Tibial nerve (tissue), 4 donors: ENCODE data around the gene HSPA9. TPM values are rescaled to one million over a fixed set of nuclear protein-coding genes. Genes with fewer than 3 reads are reported as not detected.

Experiments
- DNase-seq, 2 donors: peaks; one replicate each; pipeline ENCODE4 v3.0.0-alpha.2; 2019; ENCODE audit warnings: low spot score in 2 of 2
- H3K27ac ChIP-seq, 4 donors: fragments of 200-600 bp; sonication (generic) in 3 of 4; one replicate each; pipeline ENCODE4 v1.5.1; 2017 to 2019; ENCODE audit warnings: mild to moderate bottlenecking in 1 of 4
- H3K27me3 ChIP-seq, 2 donors: fragments of 200-600 bp; sonication (generic) in 1 of 2; one replicate each; pipeline versions ENCODE4 v1.5.1 to v1.6.0; 2017 to 2019
- H3K36me3 ChIP-seq, 3 donors: fragments of 200-600 bp; sonication (generic); one replicate each; pipeline ENCODE4 v1.5.1; 2018 to 2019
- H3K4me1 ChIP-seq, 4 donors: fragments of 200-600 bp; sonication (generic) in 3 of 4; one replicate each; pipeline ENCODE4 v1.5.1; 2017 to 2019
- H3K4me3 ChIP-seq, 4 donors: fragments of 200-600 bp; sonication (generic) in 3 of 4; one replicate each; pipeline ENCODE4 v1.5.1; 2017 to 2019; ENCODE audit warnings: mild to moderate bottlenecking in 1 of 4, moderate library complexity in 1 of 4
- H3K9me3 ChIP-seq, 4 donors: fragments of 200-600 bp; sonication (generic) in 3 of 4; one replicate each; pipeline ENCODE4 v1.5.1; 2017 to 2019
- CTCF ChIP-seq, 5 experiments: fragments of 200-600 bp in 3 of 5; fragments of 450-650 bp in 2 of 5; sonication (generic) in 3 of 5; IDR thresholded peaks; one replicate each; pipeline ENCODE4 v1.5.1; 2016 to 2019; ENCODE audit warnings: antibody characterized with exemption in 5 of 5, mild to moderate bottlenecking in 3 of 5, moderate library complexity in 2 of 5
- EP300 ChIP-seq, 2 donors: sonication (generic); formaldehyde crosslinking; IDR thresholded peaks; one replicate each; pipeline ENCODE4 v1.6.1; 2017; ENCODE audit warnings: antibody characterized with exemption in 2 of 2, mild to moderate bottlenecking in 1 of 2
- POLR2A ChIP-seq, 2 donors: fragments of 450-650 bp; IDR thresholded peaks; one replicate each; pipeline ENCODE4 v1.6.1; 2017; ENCODE audit warnings: antibody characterized with exemption in 2 of 2, mild to moderate bottlenecking in 2 of 2, moderate library complexity in 2 of 2
- WGBS, 2 donors: methylation state at CpG; one replicate each; pipeline ENCODE4 v1.1.5; 2018; 5-methylcytosine and 5-hydroxymethylcytosine counted together
- total RNA-seq, 4 donors: library from RNA; depleted of rRNA; stranded (reverse); fragments of >200 nt; gene quantifications; one replicate each; pipeline ENCODE4 v1.1.0, GENCODE V29; 2016

The HSPA9 gene
- total RNA-seq, 4 donors from 2014 or later: 154 to 230 (median 201) TPM

DNA sequence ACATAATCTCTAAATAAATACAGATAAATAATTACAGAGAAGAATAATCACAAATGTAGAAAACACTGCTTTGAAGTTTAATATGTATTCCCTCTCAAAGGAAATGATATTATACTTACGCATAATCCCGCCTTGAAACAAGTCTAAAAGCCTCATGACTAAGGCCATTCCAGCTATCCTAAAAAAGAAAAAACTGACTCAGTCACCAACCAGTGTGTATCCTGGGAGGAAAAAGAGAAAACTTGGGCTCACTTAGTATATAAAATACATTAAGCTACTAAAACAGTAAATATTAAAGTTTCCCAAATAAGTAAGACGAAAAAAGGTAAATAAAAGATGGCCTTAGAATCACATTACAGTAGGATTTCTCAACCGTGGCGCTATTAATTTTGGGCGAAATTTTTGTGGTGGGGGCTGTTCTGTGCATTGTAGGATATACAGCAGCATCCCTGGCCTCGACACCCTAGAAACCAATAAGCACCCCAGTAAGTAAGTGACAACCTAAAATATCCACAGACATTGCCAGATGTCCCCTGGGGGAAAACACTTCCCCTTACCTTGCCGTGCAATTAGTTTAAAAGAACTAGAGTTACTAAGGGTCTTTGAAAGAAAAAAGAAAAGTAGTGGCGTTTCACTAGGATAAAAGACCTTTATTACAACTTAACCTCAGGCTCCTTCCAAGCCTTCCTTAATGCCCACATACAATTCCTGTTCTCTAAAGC is 1.1 kb downstream of the HSPA9 start:
- H3K36me3 ChIP-seq: peaks cover 11 to 44% (median 34%) of the 10 kb centered on the region in 3 donors
- H3K27me3 ChIP-seq: no peaks in the 10 kb centered on the region
- peak overlapping the region; percentile 98 to 100 (median 98) for H3K27ac ChIP-seq
- peaks cover 0 to 46% (median 14%) of the 10 kb centered on the region in 4 donors for H3K4me1 ChIP-seq
- peak overlapping the region; percentile 81 to 100 (median 94) for H3K4me3 ChIP-seq
- TF ChIP-seq POLR2A (IDR thresholded peaks at IDR 0.05) (no peak), CTCF (IDR thresholded peaks at IDR 0.05) (no peak), EP300 (IDR thresholded peaks at IDR 0.05) (no peak)
- H3K9me3 ChIP-seq: no peaks in the 10 kb centered on the region
- WGBS, 2 donors: 45 to 47% methylated on average over 9 of the region's 9 CpGs
- DNase-seq: no peak

DNA sequence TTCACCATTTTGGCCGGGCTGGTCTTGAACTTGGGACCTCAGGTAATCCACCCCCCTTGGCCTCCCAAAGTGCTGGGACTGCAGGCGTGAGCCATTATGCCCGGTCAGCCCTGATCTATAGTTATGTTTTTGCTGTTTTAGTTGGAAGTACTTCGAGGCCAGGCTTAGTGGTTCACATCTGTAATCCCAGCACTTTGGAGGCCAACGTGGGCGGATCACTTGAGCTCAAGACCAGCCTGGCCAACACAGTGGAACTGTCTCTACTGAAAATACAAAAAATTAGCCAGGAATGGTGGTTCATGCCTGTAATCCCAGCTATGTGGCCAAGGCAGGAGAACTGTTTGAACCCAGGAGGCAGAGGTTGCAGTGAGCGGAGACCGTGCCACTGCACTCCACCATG is 2.0 kb downstream of the HSPA9 start:
- peaks cover 0 to 50% (median 14%) of the 10 kb centered on the region in 4 donors for H3K4me1 ChIP-seq
- H3K36me3 ChIP-seq: peaks cover 11 to 53% (median 40%) of the 10 kb centered on the region in 3 donors
- no peaks in the 10 kb centered on the region for H3K9me3 ChIP-seq
- H3K4me3 ChIP-seq: no peak overlapping the region
- no peak for TF ChIP-seq EP300 (IDR thresholded peaks at IDR 0.05)
- TF ChIP-seq POLR2A (IDR thresholded peaks at IDR 0.05): no peak
- TF ChIP-seq CTCF (IDR thresholded peaks at IDR 0.05): no peak
- WGBS, 2 donors: 78 to 80% methylated on average over 8 of the region's 8 CpGs
- H3K27ac ChIP-seq: peak overlapping the region in 1 of 4 donors; percentile 98
- H3K27me3 ChIP-seq: no peaks in the 10 kb centered on the region
- DNase-seq: no peak

DNA sequence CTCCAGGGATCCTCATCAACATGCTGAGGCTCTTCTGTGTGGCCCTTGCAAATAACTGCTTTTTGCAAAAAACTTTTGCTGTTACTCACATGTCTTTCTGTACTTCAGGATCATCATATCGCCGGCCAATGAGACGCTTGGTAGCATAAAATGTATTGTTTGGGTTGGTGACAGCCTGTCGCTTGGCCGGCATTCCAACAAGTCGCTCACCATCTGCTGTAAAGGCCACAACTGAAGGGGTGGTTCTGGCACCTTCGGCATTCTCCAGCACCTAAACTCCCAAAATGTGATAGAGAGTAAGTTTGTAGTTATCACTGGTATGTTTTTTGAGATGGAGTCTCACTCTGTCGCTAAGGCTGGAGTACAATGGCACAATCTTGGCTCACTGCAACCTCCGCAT is 4.3 kb downstream of the HSPA9 start:
- Histone ChIP-seq H3K9me3 (no peaks in the 10 kb centered on the region), H3K4me3 (no peak overlapping the region), H3K4me1 (peaks cover 0 to 45% (median 12%) of the 10 kb centered on the region in 4 donors), H3K36me3 (peaks cover 11 to 77% (median 57%) of the 10 kb centered on the region in 3 donors), H3K27me3 (no peaks in the 10 kb centered on the region), H3K27ac (no peak overlapping the region)
- 94 to 96% methylated on average over 9 of the region's 9 CpGs for WGBS, 2 donors
- TF ChIP-seq CTCF (IDR thresholded peaks at IDR 0.05) (no peak), POLR2A (IDR thresholded peaks at IDR 0.05) (no peak), EP300 (IDR thresholded peaks at IDR 0.05) (no peak)
- DNase-seq: no peak

- peaks cover 0 to 44% (median 12%) of the 10 kb centered on the region in 4 donors for H3K4me1 ChIP-seq
- H3K4me3 ChIP-seq: no peak overlapping the region
- DNase-seq: no peak
- peaks cover 11 to 88% (median 63%) of the 10 kb centered on the region in 3 donors for H3K36me3 ChIP-seq
- WGBS, 2 donors: 98 to 99% methylated on average over 7 of the region's 7 CpGs
- H3K27ac ChIP-seq: no peak overlapping the region
- TF ChIP-seq EP300 (IDR thresholded peaks at IDR 0.05) (no peak), CTCF (IDR thresholded peaks at IDR 0.05) (no peak), POLR2A (IDR thresholded peaks at IDR 0.05) (no peak)
- no peaks in the 10 kb centered on the region for H3K9me3 ChIP-seq
- H3K27me3 ChIP-seq: no peaks in the 10 kb centered on the region
Observed at GRCh38 chr5:138569782-138570181, 5.4 kb downstream of the HSPA9 start.

GRCh38 chr5:138568061-138568824 is 7.0 kb downstream of the HSPA9 start:
- TF ChIP-seq CTCF (IDR thresholded peaks at IDR 0.05): no peak
- TF ChIP-seq POLR2A (IDR thresholded peaks at IDR 0.05): no peak
- TF ChIP-seq EP300 (IDR thresholded peaks at IDR 0.05): no peak
- H3K27ac ChIP-seq: no peak overlapping the region
- no peak for DNase-seq
- H3K9me3 ChIP-seq: no peaks in the 10 kb centered on the region
- peaks cover 11 to 97% (median 63%) of the 10 kb centered on the region in 3 donors for H3K36me3 ChIP-seq
- peaks cover 0 to 43% (median under 1%) of the 10 kb centered on the region in 4 donors for H3K4me1 ChIP-seq
- 84 to 92% methylated on average over 16 of the region's 16 CpGs for WGBS, 2 donors
- H3K27me3 ChIP-seq: no peaks in the 10 kb centered on the region
- no peak overlapping the region for H3K4me3 ChIP-seq
